ENCODE results near the gene TRIM25. TPM values are rescaled to one million over a fixed set of nuclear protein-coding genes. Genes with fewer than 3 reads are reported as not detected.

Gene TRIM25
- total RNA-seq, 4 donors from 2014 or later = 25.4 to 38.6 (median 34.6) TPM

DNA sequence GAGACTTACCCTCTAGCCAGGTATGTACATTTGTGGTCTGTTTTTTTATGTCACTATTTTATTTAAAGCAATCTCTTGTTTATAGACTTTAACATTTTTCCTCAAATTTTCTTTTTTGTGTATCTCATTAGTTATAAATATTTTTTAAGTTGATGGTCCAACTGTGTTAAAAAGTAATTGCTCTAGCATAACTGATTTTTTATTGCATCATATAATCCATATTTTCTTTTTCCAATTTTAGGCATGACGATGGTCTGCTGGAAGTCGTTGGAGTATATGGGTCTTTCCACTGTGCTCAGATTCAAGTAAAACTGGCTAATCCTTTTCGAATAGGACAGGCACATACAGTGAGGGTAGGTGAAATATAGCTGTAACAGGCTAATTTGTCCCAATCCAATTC is 52.0 kb downstream of the TRIM25 start:
- WGBS, 2 donors = 79 to 86% methylated on average over 3 of the region's 3 CpGs
- intact Hi-C loops (cut with DNase I) = no loop called here

DNA sequence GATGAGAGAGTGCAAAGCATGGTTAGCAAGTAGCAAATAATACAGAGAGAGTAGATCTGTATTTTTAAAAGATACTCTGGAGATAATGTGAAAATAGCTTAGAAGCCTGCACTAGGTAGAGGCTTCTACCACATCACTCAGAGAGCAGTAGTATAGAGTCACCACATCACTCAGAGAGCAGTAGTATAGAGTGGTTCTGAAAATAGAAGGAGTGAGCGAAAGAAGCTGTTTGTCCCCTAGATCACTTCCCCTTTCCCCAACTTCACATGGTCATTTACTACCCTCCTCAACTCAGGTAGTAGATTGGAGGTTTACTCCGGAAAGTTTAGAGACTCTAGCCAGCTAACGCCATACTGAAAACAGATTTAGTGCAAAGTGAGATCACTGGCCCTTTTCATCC is 62.8 kb downstream of the TRIM25 start:
- H3K9me3 ChIP-seq = no peaks in the 10 kb centered on the region
- TF ChIP-seq CTCF (IDR thresholded peaks at IDR 0.05) (no peak), POLR2A (IDR thresholded peaks at IDR 0.05) (no peak)
- intact Hi-C loops (cut with DNase I) = no loop called here
- 65 to 91% methylated on average over 3 of the region's 3 CpGs for WGBS, 2 donors
- H3K36me3 ChIP-seq = peaks cover 0 to 78% (median 0%) of the 10 kb centered on the region in 3 donors
- H3K4me3 ChIP-seq = no peak overlapping the region
- no peak for DNase-seq
- no peaks in the 10 kb centered on the region for H3K27me3 ChIP-seq
- H3K27ac ChIP-seq = no peak overlapping the region
- H3K4me1 ChIP-seq = no peaks in the 10 kb centered on the region

More for the DNA sequence above, 52.0 kb downstream of the TRIM25 start:
- no peak for DNase-seq
- Histone ChIP-seq H3K36me3 (peaks cover 0 to 78% (median 5%) of the 10 kb centered on the region in 3 donors), H3K4me1 (no peaks in the 10 kb centered on the region), H3K9me3 (no peaks in the 10 kb centered on the region), H3K4me3 (no peak overlapping the region), H3K27me3 (no peaks in the 10 kb centered on the region), H3K27ac (no peak overlapping the region)
- no peak for TF ChIP-seq CTCF (IDR thresholded peaks at IDR 0.05)
- TF ChIP-seq POLR2A (IDR thresholded peaks at IDR 0.05) = no peak

DNA sequence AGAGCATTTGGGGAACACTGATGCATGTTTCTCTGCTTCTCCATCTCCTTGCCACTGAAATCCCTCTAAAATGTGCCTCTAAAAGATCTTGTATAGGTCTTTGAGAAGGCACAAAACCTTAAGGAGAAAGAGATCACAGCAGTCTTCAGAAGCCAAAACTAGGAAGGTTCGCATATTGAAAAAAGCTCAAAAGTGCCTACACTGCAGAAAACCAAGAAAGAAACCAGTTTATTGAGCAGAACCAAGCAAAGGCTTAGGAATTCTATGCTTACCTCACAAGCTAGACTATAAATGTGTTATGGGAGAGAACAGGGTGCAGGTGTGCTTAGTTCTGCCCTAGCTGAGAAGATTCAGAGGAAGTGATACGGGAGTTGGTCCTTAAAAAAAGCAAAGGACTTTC is 63.3 kb downstream of the TRIM25 start:
- TF ChIP-seq CTCF (IDR thresholded peaks at IDR 0.05) (no peak), POLR2A (IDR thresholded peaks at IDR 0.05) (no peak)
- WGBS, 2 donors = 87 to 93% methylated on average over 2 of the region's 2 CpGs
- H3K36me3 ChIP-seq = peaks cover 0 to 79% (median 0%) of the 10 kb centered on the region in 3 donors

DNA sequence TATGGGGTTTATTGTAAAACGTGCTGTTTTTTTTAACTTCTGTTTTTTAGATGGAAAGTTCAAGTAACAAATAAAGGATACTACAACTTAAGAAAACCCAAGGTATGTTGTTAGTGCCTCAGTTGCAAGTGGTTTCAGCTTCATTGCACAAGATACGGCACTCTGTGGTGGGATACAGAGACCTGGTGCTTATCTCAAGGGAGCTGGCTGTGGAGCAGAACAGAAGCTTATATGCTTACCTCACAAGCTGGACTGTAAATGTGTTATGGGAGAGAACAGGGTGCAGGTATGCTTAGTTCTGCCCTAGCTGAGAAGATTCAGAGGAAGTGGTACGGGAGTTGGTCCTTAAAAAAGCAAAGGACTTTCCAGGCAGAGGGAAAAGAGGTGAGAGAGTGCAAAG is 64.7 kb downstream of the TRIM25 start:
- Histone ChIP-seq H3K27ac (no peak overlapping the region), H3K27me3 (no peaks in the 10 kb centered on the region), H3K4me1 (no peaks in the 10 kb centered on the region), H3K9me3 (no peaks in the 10 kb centered on the region), H3K4me3 (no peak overlapping the region), H3K36me3 (peaks cover 0 to 68% (median 0%) of the 10 kb centered on the region in 3 donors)
- DNase-seq = no peak
- TF ChIP-seq POLR2A (IDR thresholded peaks at IDR 0.05) (no peak), CTCF (IDR thresholded peaks at IDR 0.05) (no peak)
- intact Hi-C loops (cut with DNase I) = no loop called here
- WGBS, 2 donors = 70 to 87% methylated on average over 3 of the region's 3 CpGs

More for the DNA sequence above, 63.3 kb downstream of the TRIM25 start:
- H3K9me3 ChIP-seq = no peaks in the 10 kb centered on the region
- intact Hi-C loops (cut with DNase I) = no loop called here
- no peaks in the 10 kb centered on the region for H3K27me3 ChIP-seq
- no peak for DNase-seq
- H3K4me3 ChIP-seq = no peak overlapping the region
- no peaks in the 10 kb centered on the region for H3K4me1 ChIP-seq
- H3K27ac ChIP-seq = no peak overlapping the region

DNA sequence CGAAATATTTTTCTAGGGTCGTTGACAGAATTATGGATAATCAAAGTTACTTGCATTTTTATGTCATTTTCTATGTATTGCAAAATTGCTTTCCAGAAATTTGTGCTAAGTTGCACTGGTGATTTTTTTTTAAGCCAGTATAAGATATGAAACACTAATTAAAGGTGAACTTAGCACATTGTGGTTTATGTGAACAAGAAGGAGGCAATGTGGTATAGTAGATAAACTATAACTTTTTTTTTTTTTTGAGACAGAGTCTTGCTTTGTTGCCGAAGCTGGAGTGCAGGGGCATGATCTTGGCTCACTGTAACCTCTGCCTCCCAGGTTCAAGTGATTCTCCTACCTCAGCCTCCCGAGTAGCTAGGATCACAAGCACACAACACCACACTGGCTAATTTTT is 66.7 kb downstream of the TRIM25 start:
- Histone ChIP-seq H3K4me3 (no peak overlapping the region), H3K27ac (no peak overlapping the region), H3K36me3 (peaks cover 0 to 60% (median 0%) of the 10 kb centered on the region in 3 donors), H3K4me1 (no peaks in the 10 kb centered on the region), H3K9me3 (no peaks in the 10 kb centered on the region), H3K27me3 (no peaks in the 10 kb centered on the region)
- no peak for DNase-seq
- intact Hi-C loops (cut with DNase I) = no loop called here
- TF ChIP-seq POLR2A (IDR thresholded peaks at IDR 0.05) (no peak), CTCF (IDR thresholded peaks at IDR 0.05) (no peak)
- WGBS, 2 donors = 86 to 97% methylated on average over 4 of the region's 4 CpGs
